Activated T-cell treated with anti-CD3 and anti-CD28 coated beads for 24 hours (primary cell): Measurements from ENCODE around the gene CNOT8.
"Not testable (repeated sequence)": the region's sequence is repeated elsewhere in the genome, so short reads cannot be mapped to it uniquely, and the experiment has no call there.

ENCODE experiments used
- DNase-seq: peaks from one replicate; pipeline ENCODE4 v3.0.0-alpha.2; 2020; ENCODE audit warnings: low read depth

CNOT8 gene

GRCh38 chr5:154865466-154866184 is 7.2 kb downstream of the CNOT8 start:
- DNase-seq: no peak

- no peak for DNase-seq
Measured at GRCh38 chr5:154866841-154867240, 8.4 kb downstream of the CNOT8 start.

- DNase-seq: no peak
Measured at GRCh38 chr5:154868702-154869101, 10.3 kb downstream of the CNOT8 start.

GRCh38 chr5:154871734-154872133 is 13.3 kb downstream of the CNOT8 start:
- no peak for DNase-seq

GRCh38 chr5:154873791-154874331 is 15.4 kb downstream of the CNOT8 start:
- no peak for DNase-seq

- DNase-seq: no peak
Measured at GRCh38 chr5:154878642-154879335, 20.4 kb downstream of the CNOT8 start.

GRCh38 chr5:154881986-154882385 is 23.6 kb downstream of the CNOT8 start:
- DNase-seq: no peak

- DNase-seq: no peak
Measured at GRCh38 chr5:154884424-154884823, 26.0 kb downstream of the CNOT8 start.

- DNase-seq: no peak
Measured at GRCh38 chr5:154885439-154885838, 27.0 kb downstream of the CNOT8 start.

GRCh38 chr5:154892369-154892771 is 33.9 kb downstream of the CNOT8 start:
- DNase-seq: no peak

- no peak for DNase-seq
Measured at GRCh38 chr5:154893381-154893780, 35.0 kb downstream of the CNOT8 start.

GRCh38 chr5:154895606-154896561 is 37.5 kb downstream of the CNOT8 start:
- no peak for DNase-seq

GRCh38 chr5:154896562-154897165 is 38.2 kb downstream of the CNOT8 start:
- DNase-seq: no peak

GRCh38 chr5:154898210-154898609 is 39.8 kb downstream of the CNOT8 start:
- no peak for DNase-seq

GRCh38 chr5:154899151-154899816 is 40.9 kb downstream of the CNOT8 start:
- no peak for DNase-seq

GRCh38 chr5:154900066-154900465 is 41.6 kb downstream of the CNOT8 start:
- no peak for DNase-seq

GRCh38 chr5:154901276-154901675 is 42.8 kb downstream of the CNOT8 start:
- no peak for DNase-seq

- DNase-seq: no peak
Measured at GRCh38 chr5:154901913-154902312, 43.5 kb downstream of the CNOT8 start.

GRCh38 chr5:154905601-154906000 is 47.2 kb downstream of the CNOT8 start:
- not testable (repeated sequence) for DNase-seq

- no peak for DNase-seq
Measured at GRCh38 chr5:154916874-154917273, 58.4 kb downstream of the CNOT8 start.

- no peak for DNase-seq
Measured at GRCh38 chr5:154917757-154918156, 59.3 kb downstream of the CNOT8 start.
